ENCODE results near the gene ABLIM1. TPM values are rescaled to one million over a fixed set of nuclear protein-coding genes. Genes with fewer than 3 reads are reported as not detected.

The ABLIM1 gene
- total RNA-seq, 1 experiment from 2014 or later: 34.0 TPM

DNA sequence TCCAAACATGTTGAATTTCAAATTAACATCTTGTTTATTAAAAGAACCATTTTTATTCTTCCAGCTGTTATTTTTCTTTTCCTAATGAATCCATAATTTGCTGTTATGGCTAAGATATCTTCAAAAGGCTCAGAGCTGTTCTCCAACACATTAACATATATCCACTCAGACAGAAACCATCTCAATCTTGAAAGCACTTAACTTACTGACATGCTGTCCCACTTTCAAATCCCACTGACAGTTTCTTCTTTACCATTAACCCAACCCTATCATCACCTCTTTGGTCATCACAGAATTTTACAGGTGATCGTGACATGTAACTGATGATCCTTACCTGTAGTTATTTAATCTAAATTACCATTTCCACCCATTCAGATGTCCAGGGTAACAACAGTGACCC, 178.2 kb downstream of the ABLIM1 start:
- POLR2A ChIA-PET (ENCODE audit: low non-redundant PET): no interaction called here
- TF ChIP-seq, protein P1, sequence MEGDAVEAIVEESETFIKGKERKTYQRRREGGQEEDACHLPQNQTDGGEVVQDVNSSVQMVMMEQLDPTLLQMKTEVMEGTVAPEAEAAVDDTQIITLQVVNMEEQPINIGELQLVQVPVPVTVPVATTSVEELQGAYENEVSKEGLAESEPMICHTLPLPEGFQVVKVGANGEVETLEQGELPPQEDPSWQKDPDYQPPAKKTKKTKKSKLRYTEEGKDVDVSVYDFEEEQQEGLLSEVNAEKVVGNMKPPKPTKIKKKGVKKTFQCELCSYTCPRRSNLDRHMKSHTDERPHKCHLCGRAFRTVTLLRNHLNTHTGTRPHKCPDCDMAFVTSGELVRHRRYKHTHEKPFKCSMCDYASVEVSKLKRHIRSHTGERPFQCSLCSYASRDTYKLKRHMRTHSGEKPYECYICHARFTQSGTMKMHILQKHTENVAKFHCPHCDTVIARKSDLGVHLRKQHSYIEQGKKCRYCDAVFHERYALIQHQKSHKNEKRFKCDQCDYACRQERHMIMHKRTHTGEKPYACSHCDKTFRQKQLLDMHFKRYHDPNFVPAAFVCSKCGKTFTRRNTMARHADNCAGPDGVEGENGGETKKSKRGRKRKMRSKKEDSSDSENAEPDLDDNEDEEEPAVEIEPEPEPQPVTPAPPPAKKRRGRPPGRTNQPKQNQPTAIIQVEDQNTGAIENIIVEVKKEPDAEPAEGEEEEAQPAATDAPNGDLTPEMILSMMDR (conservative IDR thresholded peaks at IDR 0.05; ENCODE audit: low read depth, low read length): no peak
- TF ChIP-seq EZH2 (IDR thresholded peaks at IDR 0.05; ENCODE audit: borderline replicate concordance, low read depth, low read length, poor library complexity, severe bottlenecking): no peak
- Histone ChIP-seq H3K27me3 (replicated peaks; ENCODE audit: insufficient read depth, low read depth, low read length, poor library complexity) (no peaks in the 10 kb centered on the region), H3K9me3 (ENCODE audit: low read depth, low read length, poor library complexity, severe bottlenecking) (peaks cover 2% of the 10 kb centered on the region), H3K36me3 (ENCODE audit: insufficient read depth, low read length, poor library complexity, severe bottlenecking) (no peaks in the 10 kb centered on the region), H3K4me3 (ENCODE audit: low read depth, low read length, poor library complexity, severe bottlenecking) (no peak overlapping the region), H3K27ac (ENCODE audit: low read depth, low read length, poor library complexity, severe bottlenecking) (no peak overlapping the region), H3K4me1 (ENCODE audit: insufficient read depth, low read length, poor library complexity, severe bottlenecking) (no peaks in the 10 kb centered on the region)
- no TSS peak for BruUV-seq (replicated peaks)
- no peak for DNase-seq (ENCODE audit: low spot score)
- CTCF ChIA-PET: no interaction called here
- intact Hi-C loops (cut with micrococcal nuclease; ENCODE audit: unreplicated experiment): loop anchor here (10.0 kb wide), 1 partner anchor 645 kb away; no protein-coding TSS in a partner anchor

DNA sequence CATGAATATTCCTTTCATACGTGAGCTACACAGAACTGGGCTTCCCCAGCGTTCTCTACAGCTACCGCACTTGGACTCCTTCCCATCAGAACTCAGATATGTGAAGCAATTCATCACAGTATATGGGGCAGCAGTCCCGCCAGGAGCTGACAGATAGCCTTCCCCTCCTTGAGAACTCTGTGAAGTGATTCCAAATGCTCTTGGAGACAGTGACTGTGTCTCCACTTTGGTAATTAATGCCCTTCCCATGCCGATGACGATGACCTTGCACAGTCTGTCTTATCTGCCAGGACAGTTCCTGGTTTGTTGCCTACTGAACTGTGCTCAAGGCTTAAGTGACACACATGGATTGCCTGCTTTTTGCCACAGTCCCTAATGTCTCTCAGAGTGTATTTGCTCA, 178.8 kb downstream of the ABLIM1 start:
- Histone ChIP-seq H3K4me3 (ENCODE audit: low read depth, low read length, poor library complexity, severe bottlenecking) (no peak overlapping the region), H3K4me1 (ENCODE audit: insufficient read depth, low read length, poor library complexity, severe bottlenecking) (no peaks in the 10 kb centered on the region), H3K27ac (ENCODE audit: low read depth, low read length, poor library complexity, severe bottlenecking) (no peak overlapping the region), H3K9me3 (ENCODE audit: low read depth, low read length, poor library complexity, severe bottlenecking) (no peaks in the 10 kb centered on the region), H3K27me3 (replicated peaks; ENCODE audit: insufficient read depth, low read depth, low read length, poor library complexity) (no peaks in the 10 kb centered on the region), H3K36me3 (ENCODE audit: insufficient read depth, low read length, poor library complexity, severe bottlenecking) (no peaks in the 10 kb centered on the region)
- intact Hi-C loops (cut with micrococcal nuclease; ENCODE audit: unreplicated experiment): loop anchor here (10.0 kb wide), 1 partner anchor 645 kb away; no protein-coding TSS in a partner anchor
- POLR2A ChIA-PET (ENCODE audit: low non-redundant PET): no interaction called here
- CTCF ChIA-PET: no interaction called here
- no TSS peak for BruUV-seq (replicated peaks)
- no peak for DNase-seq (ENCODE audit: low spot score)
- TF ChIP-seq EZH2 (IDR thresholded peaks at IDR 0.05; ENCODE audit: borderline replicate concordance, low read depth, low read length, poor library complexity, severe bottlenecking): no peak
- TF ChIP-seq, protein P1 (conservative IDR thresholded peaks at IDR 0.05; ENCODE audit: low read depth, low read length): no peak

DNA sequence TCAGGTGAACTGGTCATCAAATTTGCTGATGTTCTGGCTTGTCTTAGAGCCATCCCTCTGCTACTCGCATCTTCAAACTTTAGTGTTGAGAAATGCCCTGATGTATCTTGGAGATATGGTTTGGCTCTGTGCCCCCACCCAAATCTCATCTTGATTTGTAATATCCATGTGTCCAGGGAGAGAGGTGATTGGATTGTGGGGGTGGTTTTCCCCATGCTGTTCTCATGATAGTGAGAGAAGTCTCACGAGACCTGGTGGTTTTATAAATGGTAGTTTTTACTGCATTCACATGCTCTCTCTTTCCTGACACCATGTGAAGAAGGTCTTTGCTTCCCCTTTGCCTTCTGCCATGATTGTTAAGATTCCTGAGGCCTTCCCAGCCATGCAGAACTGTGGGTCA, 179.8 kb downstream of the ABLIM1 start:
- intact Hi-C loops (cut with micrococcal nuclease; ENCODE audit: unreplicated experiment): loop anchor here (10.0 kb wide), 1 partner anchor 647 kb away; no protein-coding TSS in a partner anchor
- POLR2A ChIA-PET (ENCODE audit: low non-redundant PET): no interaction called here
- H3K4me1 ChIP-seq (ENCODE audit: insufficient read depth, low read length, poor library complexity, severe bottlenecking): no peaks in the 10 kb centered on the region

More for the DNA sequence above, 179.8 kb downstream of the ABLIM1 start:
- H3K9me3 ChIP-seq (ENCODE audit: low read depth, low read length, poor library complexity, severe bottlenecking): no peaks in the 10 kb centered on the region
- H3K36me3 ChIP-seq (ENCODE audit: insufficient read depth, low read length, poor library complexity, severe bottlenecking): no peaks in the 10 kb centered on the region
- no peak for DNase-seq (ENCODE audit: low spot score)
- no peaks in the 10 kb centered on the region for H3K27me3 ChIP-seq (replicated peaks; ENCODE audit: insufficient read depth, low read depth, low read length, poor library complexity)
- TF ChIP-seq, protein P1 (conservative IDR thresholded peaks at IDR 0.05; ENCODE audit: low read depth, low read length): no peak
- no peak for TF ChIP-seq EZH2 (IDR thresholded peaks at IDR 0.05; ENCODE audit: borderline replicate concordance, low read depth, low read length, poor library complexity, severe bottlenecking)
- BruUV-seq (replicated peaks): no TSS peak
- H3K4me3 ChIP-seq (ENCODE audit: low read depth, low read length, poor library complexity, severe bottlenecking): no peak overlapping the region
- CTCF ChIA-PET: no interaction called here
- H3K27ac ChIP-seq (ENCODE audit: low read depth, low read length, poor library complexity, severe bottlenecking): no peak overlapping the region
